ENCODE results near the gene FARS2.
A peak's percentile ranks its signal among the peaks of the same experiment; 100 is the strongest.

The FARS2 gene

GRCh38 chr6:5280920-5281319 lies 19.6 kb downstream of the FARS2 start:
- no peak for DNase-seq
- in situ Hi-C loops (cut with MboI; ENCODE audit: low pct_unique_long_range_greater_than_20kb, low sequenced_read_pairs): no loop called here

- in situ Hi-C loops (cut with MboI; ENCODE audit: low pct_unique_long_range_greater_than_20kb, low sequenced_read_pairs): no loop called here
- DNase-seq: no peak
Observed at GRCh38 chr6:5282191-5282623, 20.9 kb downstream of the FARS2 start.

- DNase-seq: no peak
- in situ Hi-C loops (cut with MboI; ENCODE audit: low pct_unique_long_range_greater_than_20kb, low sequenced_read_pairs): no loop called here
Observed at GRCh38 chr6:5285081-5285480, 23.8 kb downstream of the FARS2 start.

DNA sequence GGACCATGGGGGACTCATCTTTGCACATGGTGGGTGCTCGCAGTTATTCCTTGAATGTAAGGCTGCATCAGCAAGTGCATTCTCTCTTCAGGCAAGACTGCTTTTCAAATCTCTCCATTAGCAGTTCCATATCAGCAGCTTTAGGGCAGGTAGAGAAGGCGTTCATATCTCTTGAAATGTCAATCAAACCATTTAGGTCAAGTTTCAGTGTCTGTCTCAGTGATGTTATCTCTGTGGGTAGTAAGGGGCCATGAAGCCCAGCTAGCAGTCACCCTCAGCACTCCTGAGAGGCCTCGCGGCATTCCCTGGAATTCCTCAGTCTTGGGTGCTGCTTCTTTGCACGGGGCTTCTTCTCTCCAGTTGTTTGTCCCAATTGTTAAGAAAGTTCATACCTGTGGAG lies 24.2 kb downstream of the FARS2 start:
- no peak for DNase-seq
- in situ Hi-C loops (cut with MboI; ENCODE audit: low pct_unique_long_range_greater_than_20kb, low sequenced_read_pairs): no loop called here

DNA sequence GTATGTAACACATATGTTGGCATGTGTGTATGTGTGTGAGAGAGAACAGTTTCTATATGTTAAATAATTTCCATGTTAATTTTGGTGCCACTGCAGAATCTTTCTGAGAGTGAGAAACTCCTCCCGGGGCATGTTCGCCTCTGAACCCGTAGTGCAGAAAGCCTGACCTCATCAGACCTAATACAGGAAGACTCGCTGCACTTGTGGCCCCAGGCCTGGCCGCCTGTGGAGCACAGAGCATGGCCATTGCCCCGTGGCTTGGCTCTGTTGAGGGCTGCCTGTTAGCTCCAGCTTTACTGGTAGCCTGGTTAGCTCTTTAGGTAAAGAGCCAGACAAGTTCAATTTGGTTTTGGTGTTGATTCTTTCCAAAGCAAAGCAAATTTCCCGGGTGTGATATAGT lies 25.5 kb downstream of the FARS2 start:
- no peak for DNase-seq
- in situ Hi-C loops (cut with MboI; ENCODE audit: low pct_unique_long_range_greater_than_20kb, low sequenced_read_pairs): no loop called here

- DNase-seq: no peak
- in situ Hi-C loops (cut with MboI; ENCODE audit: low pct_unique_long_range_greater_than_20kb, low sequenced_read_pairs): no loop called here
Observed at GRCh38 chr6:5287205-5287965, 26.1 kb downstream of the FARS2 start.

GRCh38 chr6:5287966-5288297 lies 26.6 kb downstream of the FARS2 start:
- DNase-seq: no peak
- in situ Hi-C loops (cut with MboI; ENCODE audit: low pct_unique_long_range_greater_than_20kb, low sequenced_read_pairs): no loop called here

GRCh38 chr6:5290097-5290496 lies 28.8 kb downstream of the FARS2 start:
- DNase-seq: no peak
- in situ Hi-C loops (cut with MboI; ENCODE audit: low pct_unique_long_range_greater_than_20kb, low sequenced_read_pairs): no loop called here

- no peak for DNase-seq
- in situ Hi-C loops (cut with MboI; ENCODE audit: low pct_unique_long_range_greater_than_20kb, low sequenced_read_pairs): no loop called here
Observed at GRCh38 chr6:5290500-5290899, 29.2 kb downstream of the FARS2 start.

DNA sequence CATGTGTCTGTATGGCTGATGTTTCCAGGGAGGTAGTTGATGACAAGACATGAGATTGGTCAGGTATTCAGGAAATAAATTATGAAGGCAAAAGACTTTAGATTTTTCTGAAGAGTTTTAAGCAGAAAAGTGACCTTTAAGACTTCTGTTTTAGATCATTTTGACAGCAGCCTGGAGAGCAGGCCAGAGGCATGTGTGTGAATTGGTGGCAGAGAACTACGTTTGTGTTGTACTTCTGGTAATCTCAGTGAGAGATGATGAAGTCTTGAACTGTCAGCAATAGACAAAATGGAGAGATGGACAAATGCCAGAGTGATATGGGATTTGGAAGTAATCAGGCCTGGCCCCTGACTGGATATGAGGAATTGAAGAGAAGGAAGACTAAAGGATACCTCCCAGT lies 30.8 kb downstream of the FARS2 start:
- in situ Hi-C loops (cut with MboI; ENCODE audit: low pct_unique_long_range_greater_than_20kb, low sequenced_read_pairs): no loop called here
- DNase-seq: no peak

- in situ Hi-C loops (cut with MboI; ENCODE audit: low pct_unique_long_range_greater_than_20kb, low sequenced_read_pairs): no loop called here
Observed at GRCh38 chr6:5293692-5294091, 32.4 kb downstream of the FARS2 start.

DNA sequence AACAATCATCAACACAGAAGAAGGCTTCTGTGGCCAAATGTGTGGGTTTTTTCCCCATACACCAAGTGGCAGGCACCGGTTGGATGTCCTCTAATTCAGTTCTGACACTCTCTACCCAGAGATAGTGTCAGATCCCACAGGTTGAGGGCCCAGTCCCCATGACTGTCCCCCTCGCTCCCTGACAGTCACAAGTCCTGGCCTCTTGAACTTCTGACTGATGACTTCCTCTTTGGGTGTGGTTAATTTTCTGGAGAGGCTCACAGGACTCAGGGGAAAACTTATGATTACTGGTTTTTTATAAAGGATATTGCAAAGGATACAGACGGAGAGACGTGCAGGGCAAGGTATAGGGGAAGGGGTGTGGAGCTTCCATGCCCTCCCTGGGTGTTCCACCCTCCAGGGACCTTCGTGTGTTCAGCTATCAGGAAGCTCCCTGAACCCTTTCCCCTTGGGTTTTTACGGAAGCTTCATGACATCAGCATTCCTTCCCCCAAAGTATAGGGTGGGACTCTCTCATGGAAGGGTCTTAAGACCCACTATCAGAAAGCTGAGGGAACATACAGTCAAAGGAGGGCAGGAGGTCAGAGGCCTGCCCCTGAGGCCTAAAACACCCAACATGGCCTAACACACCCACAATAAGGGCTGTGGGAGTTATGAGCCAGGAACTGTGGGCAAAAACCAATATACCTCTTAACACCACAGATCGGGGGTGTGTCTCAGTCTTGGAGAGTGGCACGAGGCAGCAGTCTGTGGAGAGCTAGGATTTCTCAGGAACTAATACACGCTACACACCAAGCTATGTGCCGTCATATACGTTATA lies 33.3 kb downstream of the FARS2 start:
- peak; percentile 41 for DNase-seq
- in situ Hi-C loops (cut with MboI; ENCODE audit: low pct_unique_long_range_greater_than_20kb, low sequenced_read_pairs): no loop called here

More at GRCh38 chr6:5293692-5294091, 32.4 kb downstream of the FARS2 start:
- no peak for DNase-seq

- in situ Hi-C loops (cut with MboI; ENCODE audit: low pct_unique_long_range_greater_than_20kb, low sequenced_read_pairs): no loop called here
- DNase-seq: no peak
Observed at GRCh38 chr6:5295623-5296022, 34.3 kb downstream of the FARS2 start.

DNA sequence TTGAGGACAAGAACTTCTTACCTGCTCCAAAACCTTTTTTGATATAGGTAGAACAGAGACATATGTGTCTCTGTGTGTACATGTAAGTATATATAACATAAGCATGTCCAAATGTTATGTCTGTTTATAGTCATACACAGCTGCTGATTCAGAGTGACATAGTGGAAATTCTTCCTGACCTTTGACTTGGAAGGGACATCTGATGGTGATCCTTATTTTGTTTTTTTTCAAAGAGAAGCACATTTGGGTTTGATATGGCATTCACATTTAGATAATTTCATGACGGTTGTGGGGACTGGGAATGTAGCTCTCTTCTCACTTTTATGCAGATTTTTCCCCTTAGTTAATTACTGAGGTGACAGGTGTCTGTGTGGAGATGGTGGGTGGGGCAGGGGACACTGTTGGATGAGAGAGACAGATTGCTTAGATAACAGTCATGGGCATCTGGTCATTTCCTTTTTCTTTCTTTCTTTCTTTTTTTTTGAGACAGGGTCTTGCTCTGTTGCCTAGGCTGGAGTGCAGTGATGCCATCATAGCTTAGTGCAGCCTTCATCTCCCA lies 39.0 kb downstream of the FARS2 start:
- no peak for DNase-seq
- in situ Hi-C loops (cut with MboI; ENCODE audit: low pct_unique_long_range_greater_than_20kb, low sequenced_read_pairs): no loop called here

GRCh38 chr6:5302220-5302946 lies 41.1 kb downstream of the FARS2 start:
- in situ Hi-C loops (cut with MboI; ENCODE audit: low pct_unique_long_range_greater_than_20kb, low sequenced_read_pairs): no loop called here
- DNase-seq: no peak

- in situ Hi-C loops (cut with MboI; ENCODE audit: low pct_unique_long_range_greater_than_20kb, low sequenced_read_pairs): no loop called here
- DNase-seq: no peak
Observed at GRCh38 chr6:5302995-5303622, 41.8 kb downstream of the FARS2 start.

- in situ Hi-C loops (cut with MboI; ENCODE audit: low pct_unique_long_range_greater_than_20kb, low sequenced_read_pairs): no loop called here
Observed at GRCh38 chr6:5303682-5304081, 42.4 kb downstream of the FARS2 start.

GRCh38 chr6:5305968-5306626 lies 44.8 kb downstream of the FARS2 start:
- DNase-seq: no peak
- in situ Hi-C loops (cut with MboI; ENCODE audit: low pct_unique_long_range_greater_than_20kb, low sequenced_read_pairs): no loop called here

More at GRCh38 chr6:5303682-5304081, 42.4 kb downstream of the FARS2 start:
- DNase-seq: no peak

- no peak for DNase-seq
- in situ Hi-C loops (cut with MboI; ENCODE audit: low pct_unique_long_range_greater_than_20kb, low sequenced_read_pairs): no loop called here
Observed at GRCh38 chr6:5307058-5307457, 45.7 kb downstream of the FARS2 start.
